HFF-Myc (cell line): ENCODE measurements around the gene IFNGR1.

ENCODE experiments used
- DNase-seq: peaks from one replicate; pipeline ENCODE4 v3.0.0-alpha.2; 2011; ENCODE audit warnings: low read depth; ENCODE audit errors: extremely low read depth
- H3K4me3 ChIP-seq: replicated peaks from 2 replicates; pipeline ENCODE4 v1.5.1; 2011; ENCODE audit warnings: low read depth, mild to moderate bottlenecking, control low read depth, low read length
- CTCF ChIP-seq: IDR thresholded peaks from 2 replicates; pipeline ENCODE4 v1.5.1; 2012; ENCODE audit warnings: mild to moderate bottlenecking, low read depth, low read length, control low read depth; ENCODE audit errors: missing control alignments

The IFNGR1 gene

GRCh38 chr6:137192821-137193220, 26.4 kb downstream of the IFNGR1 start:
- no peak for TF ChIP-seq CTCF
- DNase-seq = no peak
- no peak overlapping the region for H3K4me3 ChIP-seq

GRCh38 chr6:137191670-137192069, 27.5 kb downstream of the IFNGR1 start:
- no peak for TF ChIP-seq CTCF
- no peak for DNase-seq
- no peak overlapping the region for H3K4me3 ChIP-seq

- no peak overlapping the region for H3K4me3 ChIP-seq
- no peak for DNase-seq
- TF ChIP-seq CTCF = no peak
These were observed 27.9 kb downstream of the IFNGR1 start for GRCh38 chr6:137191236-137191635.

GRCh38 chr6:137190583-137191094, 28.5 kb downstream of the IFNGR1 start:
- no peak for TF ChIP-seq CTCF
- DNase-seq = no peak
- H3K4me3 ChIP-seq = no peak overlapping the region

- peak; percentile 20 for DNase-seq
- TF ChIP-seq CTCF = no peak
- H3K4me3 ChIP-seq = no peak overlapping the region
These were observed 30.3 kb downstream of the IFNGR1 start for GRCh38 chr6:137188855-137189254.

GRCh38 chr6:137185290-137185689, 33.9 kb downstream of the IFNGR1 start:
- no peak for DNase-seq

More at GRCh38 chr6:137185290-137185689, 33.9 kb downstream of the IFNGR1 start:
- TF ChIP-seq CTCF = no peak
- H3K4me3 ChIP-seq = no peak overlapping the region
